SKM-1 treated with dmso at 0.1 percent for 144 hours (cell line): Measurements from ENCODE around the gene BCL2L1.

Source experiments
- DNase-seq: peaks from one replicate; lab custom pipeline; 2025; ENCODE audit not compliant: unreplicated experiment; lab: John Stamatoyannopoulos, UW

Gene BCL2L1

GRCh38 chr20:31710423-31711108 is 12.1 kb downstream of the BCL2L1 start:
- DNase-seq: no peak

GRCh38 chr20:31709939-31710338 is 12.7 kb downstream of the BCL2L1 start:
- no peak for DNase-seq

GRCh38 chr20:31708736-31709534 is 13.7 kb downstream of the BCL2L1 start:
- DNase-seq: no peak

DNA sequence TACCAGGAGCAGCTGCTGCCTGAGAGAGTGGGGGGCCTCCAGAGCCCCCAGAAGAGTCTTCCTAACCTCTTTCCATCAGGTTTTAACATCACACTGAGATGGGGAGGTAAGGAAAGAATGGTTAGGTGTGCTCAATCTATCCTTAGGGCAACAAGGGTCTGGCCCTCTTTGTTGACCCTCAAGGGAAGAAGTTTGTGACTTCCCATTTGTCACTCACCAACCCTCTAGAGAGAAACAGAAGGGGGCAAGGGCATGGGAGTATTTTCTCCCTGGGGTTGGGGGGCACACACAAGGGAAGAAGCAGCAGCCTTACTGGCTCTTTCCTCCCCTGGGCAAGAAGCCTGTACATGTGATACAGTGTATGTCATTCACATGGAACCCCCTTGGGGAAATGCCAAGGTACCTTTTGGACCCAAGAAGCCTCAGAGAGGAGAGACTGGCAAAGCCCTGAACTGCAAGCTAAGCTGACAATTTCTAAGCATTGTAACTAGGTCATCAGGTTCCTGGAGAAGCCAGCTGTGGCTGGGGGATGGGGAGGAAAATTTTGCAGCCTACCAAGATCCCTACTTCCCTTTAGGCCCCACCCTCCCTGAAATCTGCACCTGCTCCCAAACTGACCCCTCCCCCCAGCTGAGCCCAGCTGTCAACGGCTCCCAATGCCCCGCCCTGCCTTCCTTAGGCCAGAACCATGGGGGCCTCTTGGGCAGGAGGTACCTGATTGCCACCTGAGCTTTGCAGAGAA is 14.5 kb downstream of the BCL2L1 start:
- DNase-seq: no peak

GRCh38 chr20:31707258-31707615 is 15.4 kb downstream of the BCL2L1 start:
- no peak for DNase-seq

DNA sequence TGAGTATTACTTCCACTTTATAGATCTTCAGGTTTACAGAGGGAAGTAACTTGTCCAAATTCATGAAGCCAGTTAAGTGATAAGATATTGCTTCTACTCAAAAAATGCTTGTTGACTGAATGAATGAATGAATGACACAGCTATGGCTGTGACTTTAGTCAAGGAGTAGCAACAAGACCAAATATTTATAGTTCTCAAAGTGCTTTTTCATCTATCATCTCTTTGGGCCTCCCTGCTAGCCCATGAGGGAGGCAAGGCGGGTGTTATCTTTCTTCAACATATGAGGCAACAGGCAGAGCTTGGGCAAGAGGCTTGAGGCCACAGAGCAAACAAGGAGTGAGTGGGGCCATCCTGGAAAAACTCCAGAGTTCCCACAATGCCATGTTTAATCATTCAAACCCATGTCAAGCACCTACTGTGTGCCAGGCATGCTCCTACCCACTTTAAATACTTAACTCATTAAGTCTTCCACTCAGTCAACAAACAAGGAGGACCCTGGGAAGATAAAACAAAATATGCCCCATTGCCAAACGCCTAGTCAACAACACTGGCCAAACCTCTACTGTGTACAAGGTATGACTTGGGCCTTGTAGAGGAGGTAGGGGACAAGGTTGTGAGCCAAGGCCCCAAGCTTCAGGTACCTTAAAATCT is 15.9 kb downstream of the BCL2L1 start:
- DNase-seq: peak; percentile 52

DNA sequence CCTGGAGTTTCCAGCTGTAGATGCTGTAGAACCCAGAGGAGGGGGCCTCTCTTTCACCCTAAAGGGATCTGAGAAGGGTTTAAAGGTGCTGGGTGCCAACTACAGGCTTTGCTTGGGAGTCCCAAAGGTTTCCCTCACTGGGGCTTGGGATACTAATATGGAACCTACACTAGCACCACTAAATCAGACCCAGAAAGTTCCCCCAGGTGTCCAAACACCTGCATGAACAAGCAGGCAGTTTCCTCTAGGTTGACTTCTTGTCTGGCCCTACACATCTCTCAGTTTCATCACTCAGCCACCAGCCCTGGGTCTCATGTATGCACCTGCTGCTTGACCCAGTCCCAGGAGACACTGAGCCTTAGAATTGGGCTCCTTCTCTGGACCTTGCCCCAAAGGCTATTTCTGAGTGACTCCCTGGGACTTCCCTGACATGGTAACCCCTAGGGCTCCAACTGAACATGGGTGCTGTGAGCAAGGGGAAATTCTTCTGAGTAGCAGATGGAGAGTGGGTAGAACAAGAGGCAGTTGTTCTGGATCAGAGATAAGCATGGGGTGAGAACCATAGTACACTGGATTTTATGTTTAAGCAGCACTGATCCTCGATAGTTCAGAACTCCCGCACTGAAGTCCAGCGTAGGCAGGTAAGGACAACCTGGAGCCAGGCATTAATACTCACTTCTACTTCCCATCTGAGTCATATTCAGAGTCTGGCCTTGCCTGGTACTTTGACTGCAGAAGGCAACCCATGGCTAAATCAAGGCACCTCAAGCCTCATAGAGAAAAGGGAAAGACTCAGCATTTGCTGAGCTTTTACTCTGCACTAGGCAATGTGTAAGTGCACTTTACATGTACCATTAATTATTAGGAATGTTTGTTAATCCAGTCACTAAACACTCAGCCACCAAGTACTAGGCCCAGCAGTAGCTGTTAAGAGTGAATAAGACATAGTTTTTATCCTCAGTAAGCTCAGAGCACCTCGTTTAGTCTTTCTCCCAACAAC is 16.8 kb downstream of the BCL2L1 start:
- DNase-seq: no peak

DNA sequence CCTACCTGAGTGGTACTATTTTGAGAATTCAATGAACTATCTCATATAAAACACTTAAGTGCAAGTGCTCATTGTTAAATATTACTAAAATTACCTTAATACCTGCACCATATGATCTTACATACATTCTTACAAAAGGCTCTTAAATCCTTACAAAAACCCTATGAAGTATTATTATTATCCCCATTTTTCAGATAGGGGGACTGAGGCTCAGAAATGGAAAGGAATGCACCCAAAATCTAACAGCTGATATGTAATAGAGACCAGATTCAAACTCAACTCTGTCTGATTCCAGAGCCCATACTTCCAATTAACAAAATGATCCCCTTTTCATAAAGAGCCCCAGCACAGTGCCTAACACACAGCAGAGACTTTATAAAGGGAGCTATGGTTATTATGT is 17.5 kb downstream of the BCL2L1 start:
- DNase-seq: no peak

GRCh38 chr20:31704225-31705119 is 18.2 kb downstream of the BCL2L1 start:
- DNase-seq: no peak

GRCh38 chr20:31701591-31701990 is 21.1 kb downstream of the BCL2L1 start:
- DNase-seq: no peak

DNA sequence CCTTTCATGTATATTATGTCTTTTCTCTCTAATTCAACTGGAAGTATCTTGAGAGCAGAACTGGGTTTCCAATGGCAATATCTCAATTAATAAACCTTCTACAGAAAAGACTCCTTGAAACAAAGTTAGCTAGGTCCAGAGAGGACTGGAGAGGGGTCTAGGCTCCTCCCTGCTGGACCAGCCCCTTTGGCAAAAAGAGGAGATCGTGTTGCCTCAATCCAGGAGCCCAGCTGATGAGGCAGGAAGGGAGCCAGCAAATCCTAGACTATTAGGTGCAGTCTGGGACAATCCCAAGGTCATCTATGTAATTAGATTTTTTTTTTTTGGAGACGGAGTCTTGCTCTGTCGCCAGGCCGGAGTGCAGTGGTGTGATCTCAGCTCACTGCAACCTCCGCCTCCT is 21.9 kb downstream of the BCL2L1 start:
- DNase-seq: no peak

DNA sequence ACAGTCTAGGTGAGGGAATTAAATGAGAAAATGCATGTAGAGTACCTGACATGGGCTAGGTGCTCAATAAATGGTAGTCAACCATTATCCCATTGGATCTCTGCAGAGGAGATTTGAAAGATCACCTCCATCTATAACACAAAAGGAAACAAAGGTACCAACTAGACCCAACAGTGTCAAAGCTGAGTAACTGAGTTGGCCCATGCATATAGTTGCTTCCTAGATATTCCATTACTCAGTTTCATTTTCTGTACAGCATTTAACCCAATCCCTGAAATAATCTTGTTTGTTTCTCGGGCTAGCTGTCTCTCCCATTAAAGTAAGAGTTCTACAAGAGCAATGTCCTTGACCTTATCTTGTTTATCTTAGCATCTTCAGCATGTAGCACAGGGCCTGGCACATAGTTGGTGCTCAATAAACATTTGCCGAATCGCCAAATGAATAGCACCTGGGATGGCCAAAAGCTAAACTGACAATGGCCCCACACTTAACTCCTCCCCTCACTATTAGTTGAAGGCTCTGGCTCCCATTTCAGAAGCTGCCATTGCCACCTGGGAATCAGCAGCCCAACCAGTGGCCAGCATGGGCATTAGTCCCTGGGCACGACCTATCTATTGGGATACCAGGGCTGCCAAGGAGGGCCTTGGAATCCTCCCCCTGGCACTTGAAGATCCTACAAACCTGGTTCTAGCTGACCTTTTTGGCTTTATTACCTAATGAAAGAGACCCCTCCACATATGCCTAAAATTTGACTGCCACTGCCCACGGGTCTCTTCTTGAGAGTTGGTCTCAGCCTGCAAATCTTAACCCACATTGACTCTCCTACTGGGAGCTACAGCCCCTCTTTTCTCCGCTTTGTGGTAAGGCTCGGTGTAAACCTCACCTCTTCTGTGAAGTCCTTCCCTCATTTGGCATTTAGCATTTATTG is 22.6 kb downstream of the BCL2L1 start:
- DNase-seq: no peak

DNA sequence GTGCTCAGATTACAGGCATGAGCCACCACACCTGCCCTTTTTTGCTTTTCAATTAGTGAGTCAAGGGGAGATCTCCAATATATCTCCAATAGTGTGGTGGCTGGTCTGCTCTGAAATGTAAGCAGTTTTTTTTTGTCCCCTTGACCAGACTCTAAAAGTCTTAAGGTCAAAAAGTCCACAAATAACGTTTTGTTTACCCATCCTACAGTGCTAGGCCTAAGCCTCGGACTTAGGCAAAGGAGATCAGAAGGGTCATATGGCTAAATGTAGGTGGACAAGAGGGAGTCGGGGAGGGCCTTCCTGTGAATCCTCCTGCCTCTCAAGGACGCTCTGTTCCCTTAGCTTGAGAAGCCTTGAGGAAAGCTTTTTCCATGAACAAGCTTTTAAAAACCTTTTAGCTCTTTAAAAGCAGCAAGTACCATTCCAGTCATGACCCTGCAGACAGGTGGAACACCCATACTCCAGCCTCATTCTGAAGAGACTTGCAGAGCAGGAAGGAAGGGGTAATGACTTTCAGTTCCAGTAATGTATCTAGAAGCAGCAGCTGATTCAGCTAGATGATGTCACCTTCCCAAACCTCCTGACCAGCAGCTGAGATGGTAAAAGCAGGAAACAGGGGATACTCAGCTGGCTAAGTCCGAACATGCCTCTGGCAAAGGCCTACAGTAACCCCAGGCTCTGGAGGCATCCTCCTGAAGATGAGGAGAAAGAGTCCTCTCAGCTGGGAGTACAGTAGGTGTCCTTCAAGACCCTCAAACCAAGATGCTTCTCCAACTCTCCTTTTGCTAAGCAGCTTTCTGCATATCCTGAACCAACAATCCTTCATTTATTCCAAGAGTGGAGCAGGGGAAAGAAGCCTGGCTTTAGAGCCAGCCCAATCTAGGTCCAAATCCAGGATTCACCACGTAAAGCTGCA is 23.6 kb downstream of the BCL2L1 start:
- DNase-seq: peak; percentile 11

DNA sequence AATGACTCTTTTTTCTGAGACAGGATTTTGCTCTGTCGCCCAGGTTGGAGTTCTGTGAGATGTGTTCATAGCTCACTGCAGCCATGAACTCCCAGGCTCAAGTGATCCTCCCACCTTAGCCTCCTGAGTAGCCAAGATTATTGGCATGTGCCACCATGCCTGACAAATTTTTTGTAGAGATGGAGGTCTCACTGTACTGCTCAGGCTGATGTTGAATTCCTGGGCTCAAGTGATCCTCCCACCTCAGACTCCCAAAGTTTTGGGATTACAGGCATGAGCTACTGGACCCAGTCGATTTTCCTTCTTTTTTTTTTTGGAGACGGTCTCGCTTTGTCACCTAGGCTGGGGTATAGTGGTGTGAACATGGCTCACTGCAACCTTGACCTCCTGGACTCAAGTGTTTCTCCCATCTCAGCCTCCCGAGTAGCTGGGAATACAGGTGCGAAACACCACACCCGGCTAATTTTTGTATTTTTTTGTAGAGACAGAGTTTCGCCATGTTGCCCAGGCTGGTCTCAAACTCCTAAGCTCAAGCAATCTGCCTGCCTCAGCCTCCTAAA is 24.3 kb downstream of the BCL2L1 start:
- no peak for DNase-seq

DNA sequence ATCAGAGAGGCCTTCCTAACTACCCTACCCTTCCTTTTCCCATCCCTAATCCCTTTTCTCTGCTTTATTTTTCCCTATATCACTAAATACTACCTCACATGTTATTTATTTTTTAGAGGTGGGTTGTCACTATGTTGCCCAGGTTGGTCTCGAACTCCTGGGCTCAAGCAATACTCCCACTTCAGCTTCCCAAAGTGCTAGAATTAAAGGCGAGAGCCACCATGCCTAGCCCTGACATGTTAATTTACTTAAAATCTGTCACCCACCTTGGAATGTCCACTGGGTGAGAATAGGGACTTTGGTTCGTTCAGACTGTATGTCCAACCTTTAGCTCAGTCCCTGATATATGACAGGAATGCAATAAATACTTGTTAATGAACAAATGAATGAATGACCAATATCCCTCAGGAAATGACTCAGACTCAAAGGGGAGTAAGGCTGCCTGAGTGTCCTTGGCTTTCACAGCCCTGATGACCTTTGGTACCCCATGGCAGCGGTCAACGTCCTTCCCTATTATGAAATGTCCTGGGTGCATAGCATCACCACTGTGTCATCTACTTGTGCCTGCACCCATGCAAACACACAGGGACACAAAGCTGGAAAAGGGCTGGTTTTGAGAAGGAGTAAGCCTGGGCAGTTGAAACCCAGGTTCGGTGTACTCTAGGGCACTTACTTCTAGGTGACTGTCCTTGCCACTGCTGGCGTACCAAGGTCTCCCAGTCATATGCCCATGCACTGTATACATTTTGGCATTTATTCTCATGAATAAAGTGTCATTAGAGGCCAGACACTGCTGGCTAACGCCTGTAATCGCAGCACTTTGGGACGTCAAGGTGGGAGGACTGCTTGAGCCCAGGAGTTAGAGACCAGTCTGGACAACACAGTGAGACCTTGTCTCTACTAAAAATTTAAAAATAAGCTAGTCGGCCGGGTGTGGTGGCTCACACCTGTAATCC is 26.5 kb downstream of the BCL2L1 start:
- DNase-seq: no peak
